H1 (cell line): Measurements from ENCODE around the gene ANKRD26. TPM values are rescaled to one million over a fixed set of nuclear protein-coding genes. Genes with fewer than 3 reads are reported as not detected.

ENCODE experiments used
- CBX8 ChIP-seq: fragments of 300-800, 300-1000 bp; sonication (generic); IDR thresholded peaks from 2 replicates; pipeline ENCODE4 v1.7.1; 2016; ENCODE audit warnings: low read depth, low read length, borderline replicate concordance
- EP300 ChIP-seq, 2 experiments: IDR thresholded peaks; 1 replicate in 1 of 2; 2 replicates in 1 of 2; pipeline ENCODE4 v1.6.1; 2011 to 2012; ENCODE audit warnings: low read depth in 2 of 2, low read length in 2 of 2, mild to moderate bottlenecking in 2 of 2, borderline replicate concordance in 1 of 2, inconsistent platforms in 1 of 2, moderate library complexity in 1 of 2
- GTF2F1 ChIP-seq: IDR thresholded peaks from 2 replicates; pipeline ENCODE4 v1.6.1; 2012; ENCODE audit warnings: low read depth, low read length, improper control_type of control experiment, borderline replicate concordance
- SIN3A ChIP-seq, 2 experiments: IDR thresholded peaks in 1 of 2; conservative IDR thresholded peaks in 1 of 2; 2 replicates each; pipeline ENCODE4 v1.6.1; 2011 to 2012; ENCODE audit warnings: low read length in 2 of 2, improper control_type of control experiment in 1 of 2, low read depth in 1 of 2, mild to moderate bottlenecking in 1 of 2
- SP2 ChIP-seq: IDR thresholded peaks from 2 replicates; pipeline ENCODE4 v1.6.1; 2012; ENCODE audit warnings: mild to moderate bottlenecking, low read length, inconsistent platforms
- SRF ChIP-seq: IDR thresholded peaks from 2 replicates; pipeline ENCODE4 v1.6.1; 2011; ENCODE audit warnings: mild to moderate bottlenecking, low read depth, low read length, moderate library complexity
- SUZ12 ChIP-seq: fragments of 200-600 bp; sonication (generic); IDR thresholded peaks from 2 replicates; pipeline ENCODE4 v1.6.1; 2012; ENCODE audit warnings: mild to moderate bottlenecking, inconsistent platforms, low read length, moderate library complexity, mixed read lengths
- TAF7 ChIP-seq: optimal IDR thresholded peaks from 2 replicates; pipeline ENCODE3; 2011; ENCODE audit warnings: low read depth, mild to moderate bottlenecking, inconsistent platforms, low read length, moderate library complexity, borderline replicate concordance
- polyA plus RNA-seq, 7 experiments: library from polyadenylated mRNA; depleted of rRNA in 3 of 7; stranded (reverse) in 5 of 7; unstranded in 2 of 7; fragments of >200 nt in 5 of 7; fragments of 200-250 nt in 2 of 7; gene quantifications; 1 replicate in 5 of 7; 2 replicates in 1 of 7; 4 replicates in 1 of 7; pipeline versions ENCODE4 v1.2.1 to v1.2.3, GENCODE V29; 2011 to 2013; ENCODE audit warnings: missing spikeins in 2 of 7, mixed read lengths in 2 of 7
- total RNA-seq: library from RNA; stranded (reverse); fragmentation: NEBNext Ultra II Directional; extraction: Animal tissue kit (Norgen Biotek cat#: 25700); gene quantifications from 2 replicates; pipeline ENCODE4 v1.2.1, GENCODE V29; 2021

The ANKRD26 gene
- total and polyA plus RNA-seq, 2 of the 8 experiments (the other 6 are each of a cell fraction or from before 2014, with no cell fraction given), result 1.3 to 8.8 TPM

DNA sequence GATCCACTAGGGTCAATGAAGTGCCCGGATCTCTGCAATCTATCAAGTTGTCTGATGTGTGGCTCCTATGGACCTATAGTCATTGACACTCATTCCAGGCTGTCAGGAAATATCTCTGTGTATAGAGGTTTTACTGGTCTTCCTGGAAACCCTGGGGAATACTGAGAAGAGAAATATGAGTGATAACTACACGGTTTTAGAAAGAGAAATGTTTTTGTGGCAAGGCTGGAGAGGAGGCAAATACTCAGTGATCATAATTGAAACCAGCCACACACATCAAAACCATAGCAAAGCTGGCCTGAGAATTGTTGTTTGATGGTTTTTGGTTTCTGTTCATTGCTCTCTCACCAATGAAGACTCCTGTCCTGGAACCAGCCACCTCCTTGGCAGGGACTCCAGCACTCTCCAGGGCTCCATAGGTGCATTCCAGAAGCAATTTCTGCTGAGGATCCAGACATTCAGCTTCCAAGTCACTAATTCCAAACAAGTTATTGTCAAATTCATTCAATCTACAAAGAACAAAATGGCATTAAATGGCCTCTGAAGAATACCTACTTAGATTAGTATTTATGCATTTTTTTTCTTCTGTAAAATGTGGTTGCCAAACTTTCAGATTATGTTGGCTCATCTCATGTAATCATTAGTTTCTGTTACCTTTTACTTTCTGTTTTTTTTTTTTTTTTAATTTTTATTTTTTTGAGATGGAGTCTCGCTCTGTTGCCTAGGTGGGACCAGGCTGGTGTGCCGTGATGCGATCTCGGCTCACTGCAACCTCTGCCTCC is 131.0 kb downstream of the ANKRD26 start (continued):
- TF ChIP-seq SUZ12 (no peak), GTF2F1 (no peak), SRF (no peak), SIN3A (conservative IDR thresholded peaks at IDR 0.05 in 1 of 2, IDR thresholded peaks at IDR 0.05 in 1 of 2; ENCODE audit: low read depth in 1 of 2, low read length in 2 of 2) (no peak), CBX8 (no peak), TAF7 (no peak), SP2 (no peak), EP300 (IDR thresholded peaks at IDR 0.05; ENCODE audit: borderline replicate concordance in 1 of 2, low read depth in 2 of 2, low read length in 2 of 2) (no peak)
